ENCODE data around the gene CWC27. TPM values are rescaled to one million over a fixed set of nuclear protein-coding genes. Genes with fewer than 3 reads are reported as not detected.

The CWC27 gene
- total RNA-seq, 1 experiment from 2014 or later = 32.9 TPM

- BruUV-seq (replicated peaks) = no TSS peak
- H3K4me3 Mint-ChIP-seq (ENCODE audit: unreplicated experiment) = no peak overlapping the region
- no peaks in the 10 kb centered on the region for H3K4me1 Mint-ChIP-seq (ENCODE audit: low read depth, unreplicated experiment)
- DNase-seq = no peak
- H3K36me3 Mint-ChIP-seq (ENCODE audit: insufficient read depth, unreplicated experiment) = peaks cover 6% of the 10 kb centered on the region
- ChIA-PET POLR2A (no interaction called here), CTCF (no interaction called here)
- no peaks in the 10 kb centered on the region for H3K4me1 ChIP-seq
- no peaks in the 10 kb centered on the region for H3K27me3 ChIP-seq (replicated peaks; ENCODE audit: control insufficient read depth, insufficient read depth, low read length)
- no peak overlapping the region for H3K4me3 ChIP-seq (ENCODE audit: low read depth, low read length)
- H3K36me3 ChIP-seq (ENCODE audit: control insufficient read depth, insufficient read depth, low read length) = no peaks in the 10 kb centered on the region; the same call in 1 of the 2 replicates
- no peak overlapping the region for H3K27ac Mint-ChIP-seq (ENCODE audit: unreplicated experiment)
- no peaks in the 10 kb centered on the region for H3K27me3 Mint-ChIP-seq (ENCODE audit: insufficient read depth, unreplicated experiment)
- no peak for TF ChIP-seq CTCF (IDR thresholded peaks at IDR 0.05; ENCODE audit: insufficient read depth in 1 of 2, low read depth in 1 of 2, low read length in 1 of 2, severe bottlenecking in 1 of 2, unreplicated experiment in 1 of 2)
- H3K9me3 Mint-ChIP-seq (ENCODE audit: unreplicated experiment) = no peaks in the 10 kb centered on the region
- no peaks in the 10 kb centered on the region for H3K9me3 ChIP-seq
- intact Hi-C loops (cut with micrococcal nuclease; ENCODE audit: unreplicated experiment) = no loop called here
Observed at GRCh38 chr5:64836190-64836755, 67.5 kb downstream of the CWC27 start.

- H3K36me3 ChIP-seq (ENCODE audit: control insufficient read depth, insufficient read depth, low read length) = no peaks in the 10 kb centered on the region; the same call in 1 of the 2 replicates
- intact Hi-C loops (cut with micrococcal nuclease; ENCODE audit: unreplicated experiment) = no loop called here
- Mint-ChIP-seq H3K4me1 (ENCODE audit: low read depth, unreplicated experiment) (no peaks in the 10 kb centered on the region), H3K27me3 (ENCODE audit: insufficient read depth, unreplicated experiment) (no peaks in the 10 kb centered on the region), H3K4me3 (ENCODE audit: unreplicated experiment) (no peak overlapping the region), H3K9me3 (ENCODE audit: unreplicated experiment) (no peaks in the 10 kb centered on the region), H3K36me3 (ENCODE audit: insufficient read depth, unreplicated experiment) (peaks cover 6% of the 10 kb centered on the region), H3K27ac (ENCODE audit: unreplicated experiment) (no peak overlapping the region)
- TF ChIP-seq CTCF (IDR thresholded peaks at IDR 0.05; ENCODE audit: insufficient read depth in 1 of 2, low read depth in 1 of 2, low read length in 1 of 2, severe bottlenecking in 1 of 2, unreplicated experiment in 1 of 2) = no peak
- DNase-seq = no peak
- no peaks in the 10 kb centered on the region for H3K4me1 ChIP-seq
- no peaks in the 10 kb centered on the region for H3K9me3 ChIP-seq
- no TSS peak for BruUV-seq (replicated peaks)
- ChIA-PET POLR2A (no interaction called here), CTCF (no interaction called here)
- no peak overlapping the region for H3K4me3 ChIP-seq (ENCODE audit: low read depth, low read length)
- H3K27me3 ChIP-seq (replicated peaks; ENCODE audit: control insufficient read depth, insufficient read depth, low read length) = no peaks in the 10 kb centered on the region
Observed at GRCh38 chr5:64836786-64837185, 68.1 kb downstream of the CWC27 start.

- H3K27ac Mint-ChIP-seq (ENCODE audit: unreplicated experiment) = no peak overlapping the region
- H3K4me3 Mint-ChIP-seq (ENCODE audit: unreplicated experiment) = no peak overlapping the region
- no peak for DNase-seq
- Histone ChIP-seq H3K36me3 (ENCODE audit: control insufficient read depth, insufficient read depth, low read length) (no peaks in the 10 kb centered on the region; the same call in 1 of the 2 replicates), H3K4me1 (no peaks in the 10 kb centered on the region), H3K4me3 (ENCODE audit: low read depth, low read length) (no peak overlapping the region), H3K27me3 (replicated peaks; ENCODE audit: control insufficient read depth, insufficient read depth, low read length) (no peaks in the 10 kb centered on the region), H3K9me3 (no peaks in the 10 kb centered on the region)
- ChIA-PET CTCF (no interaction called here), POLR2A (no interaction called here)
- H3K4me1 Mint-ChIP-seq (ENCODE audit: low read depth, unreplicated experiment) = no peaks in the 10 kb centered on the region
- BruUV-seq (replicated peaks) = no TSS peak
- TF ChIP-seq CTCF (IDR thresholded peaks at IDR 0.05; ENCODE audit: insufficient read depth in 1 of 2, low read depth in 1 of 2, low read length in 1 of 2, severe bottlenecking in 1 of 2, unreplicated experiment in 1 of 2) = no peak
- no peaks in the 10 kb centered on the region for H3K27me3 Mint-ChIP-seq (ENCODE audit: insufficient read depth, unreplicated experiment)
- no peaks in the 10 kb centered on the region for H3K9me3 Mint-ChIP-seq (ENCODE audit: unreplicated experiment)
- peaks cover 6% of the 10 kb centered on the region for H3K36me3 Mint-ChIP-seq (ENCODE audit: insufficient read depth, unreplicated experiment)
- intact Hi-C loops (cut with micrococcal nuclease; ENCODE audit: unreplicated experiment) = no loop called here
Observed at GRCh38 chr5:64838376-64838775, 69.6 kb downstream of the CWC27 start.
